Measurements from ENCODE around the gene AOC1.
"Not testable (repeated sequence)": the region's sequence is repeated elsewhere in the genome, so short reads cannot be mapped to it uniquely, and the experiment has no call there.

AOC1 gene

GRCh38 chr7:150852371-150852905 is at the start of gene AOC1:
Gene AOC1, plus strand, starts transcription at chr7:150852517. Its CDS starts 3,954 bp downstream, at chr7:150856471.
- DNase-seq = no peak

GRCh38 chr7:150803161-150803860 is 49.0 kb upstream of the AOC1 start:
- DNase-seq = no peak

DNA sequence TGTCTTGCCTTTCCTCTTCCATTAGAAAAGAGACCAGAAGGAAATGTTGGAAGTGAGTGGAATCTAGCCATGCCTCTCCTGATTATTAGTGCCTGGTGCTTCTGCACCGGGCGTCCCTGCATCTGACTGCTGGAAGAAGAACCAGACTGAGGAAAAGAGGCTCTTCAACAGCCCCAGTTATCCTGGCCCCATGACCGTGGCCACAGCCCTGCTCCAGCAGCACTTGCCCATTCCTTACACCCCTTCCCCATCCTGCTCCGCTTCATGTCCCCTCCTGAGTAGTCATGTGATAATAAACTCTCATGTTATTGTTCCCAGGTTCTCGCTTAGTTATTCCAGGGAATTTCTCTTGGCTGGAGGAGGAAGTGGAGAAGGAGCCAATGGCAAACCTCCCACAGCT is 47.5 kb upstream of the AOC1 start:
- no peak for DNase-seq

GRCh38 chr7:150805864-150806263 is 46.5 kb upstream of the AOC1 start:
- DNase-seq = no peak

GRCh38 chr7:150806454-150806853 is 45.9 kb upstream of the AOC1 start:
- DNase-seq = no peak

- DNase-seq = no peak
Measured at GRCh38 chr7:150806863-150807262, 45.5 kb upstream of the AOC1 start.

- not testable (repeated sequence) for DNase-seq
Measured at GRCh38 chr7:150807616-150808438, 44.5 kb upstream of the AOC1 start.

GRCh38 chr7:150814328-150815001 is 37.9 kb upstream of the AOC1 start:
- no peak for DNase-seq

DNA sequence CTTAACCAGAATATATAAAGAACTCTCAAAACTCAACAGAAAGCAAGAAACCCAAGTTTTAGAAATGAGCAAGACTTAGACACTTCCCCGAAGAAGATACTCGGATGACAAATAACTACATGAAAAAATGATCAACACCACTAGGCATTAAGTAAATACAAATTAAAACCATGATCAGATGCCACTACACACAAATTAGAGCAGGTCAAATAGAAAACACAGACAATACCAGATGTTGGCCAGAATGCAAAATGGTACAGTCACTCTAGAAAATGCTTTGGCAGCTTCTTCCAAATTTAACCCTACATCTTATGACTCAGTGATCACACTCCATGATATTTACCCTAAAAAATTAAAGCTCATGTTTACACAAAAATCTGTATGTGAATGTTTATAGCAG is 33.3 kb upstream of the AOC1 start:
- no peak for DNase-seq

DNA sequence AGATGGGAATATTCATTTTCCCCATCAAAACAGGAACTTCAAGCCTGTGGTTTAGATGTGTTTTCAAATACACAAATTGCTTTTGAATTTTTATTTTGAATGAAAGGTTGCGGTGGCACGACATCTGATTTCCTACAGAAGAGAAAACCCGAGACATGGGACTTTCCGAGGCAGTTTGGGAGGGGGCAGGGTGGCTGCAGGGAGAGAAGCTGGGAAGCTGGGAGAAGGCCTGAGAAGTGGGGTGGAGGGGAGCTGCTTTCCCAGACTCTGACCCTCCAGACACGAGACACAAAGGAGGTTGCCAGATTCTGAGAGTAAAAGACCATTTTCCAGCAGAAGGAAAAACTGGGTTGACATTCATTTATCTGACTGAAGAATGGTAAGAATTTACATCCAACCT is 32.2 kb upstream of the AOC1 start:
- DNase-seq = no peak

- DNase-seq = no peak
Measured at GRCh38 chr7:150820578-150821198, 31.6 kb upstream of the AOC1 start.

- DNase-seq = no peak
Measured at GRCh38 chr7:150823043-150823442, 29.3 kb upstream of the AOC1 start.

DNA sequence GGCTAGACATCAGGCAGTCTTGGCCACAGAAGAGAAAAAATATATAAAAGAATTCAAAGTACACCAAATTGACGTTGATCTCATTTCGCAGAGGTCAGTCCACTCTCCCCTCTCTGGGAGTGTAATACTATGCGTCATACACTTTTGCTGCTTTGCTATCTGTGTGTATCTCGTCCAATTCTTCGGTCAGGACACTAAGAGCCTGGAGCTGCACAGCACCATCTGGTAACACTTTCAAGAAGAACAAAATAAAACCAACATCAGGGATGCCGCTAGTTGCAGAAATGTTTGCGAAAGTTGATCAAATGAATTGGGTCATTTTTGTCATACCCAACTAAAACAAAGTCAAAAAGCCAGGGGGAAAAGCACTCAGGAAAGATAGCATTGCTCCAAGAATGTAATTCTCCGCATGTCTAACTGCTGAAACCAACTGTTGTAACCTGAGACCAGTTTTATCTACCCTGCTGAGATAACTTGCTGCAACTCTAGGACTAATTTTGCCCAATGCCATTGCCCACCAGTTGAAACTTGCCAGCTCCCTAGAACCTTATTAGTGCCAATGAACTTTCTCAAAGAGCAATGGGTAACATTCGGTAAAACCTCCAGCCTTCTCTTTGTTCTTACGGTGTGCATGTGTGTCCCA is 28.7 kb upstream of the AOC1 start:
- no peak for DNase-seq

- no peak for DNase-seq
Measured at GRCh38 chr7:150824379-150825177, 27.7 kb upstream of the AOC1 start.

- DNase-seq = no peak
Measured at GRCh38 chr7:150826061-150826849, 26.1 kb upstream of the AOC1 start.

DNA sequence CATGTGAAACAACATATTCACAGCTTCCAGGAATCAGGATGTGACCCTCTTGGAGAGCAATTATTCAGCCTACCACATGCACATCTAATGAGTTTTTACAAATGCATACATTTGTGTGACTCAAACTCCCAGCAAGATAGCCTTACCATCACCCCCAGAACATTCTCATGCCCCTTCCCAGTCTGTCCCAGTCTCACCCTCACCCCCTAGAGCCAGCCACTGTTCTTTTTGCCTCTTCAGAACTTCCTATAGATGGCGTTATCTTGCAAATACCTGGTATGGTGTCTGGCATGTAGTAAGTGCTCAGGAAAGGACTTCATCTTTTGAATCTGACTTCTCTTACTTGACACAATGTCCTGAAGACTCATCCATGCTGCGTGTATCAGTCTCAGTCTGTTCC is 23.9 kb upstream of the AOC1 start:
- DNase-seq = no peak

DNA sequence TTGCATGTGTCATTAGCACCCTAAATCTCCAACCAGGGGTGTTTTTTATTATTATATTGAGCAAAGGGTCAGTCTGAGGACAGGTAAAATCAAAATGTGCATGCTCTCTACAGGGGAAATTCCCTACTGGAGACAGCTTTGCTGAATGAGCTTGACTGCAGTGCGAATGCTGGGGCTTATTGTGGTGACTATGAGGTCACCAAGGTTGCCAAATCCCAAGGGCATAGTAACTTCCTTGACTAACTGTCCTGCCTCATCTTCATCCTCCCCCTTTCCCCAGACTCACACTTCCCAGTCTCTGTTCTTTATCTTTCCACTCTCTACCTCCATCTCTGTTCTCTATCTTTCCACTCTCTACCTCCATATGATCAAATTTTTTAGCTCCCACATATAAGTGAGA is 22.9 kb upstream of the AOC1 start:
- DNase-seq = no peak

DNA sequence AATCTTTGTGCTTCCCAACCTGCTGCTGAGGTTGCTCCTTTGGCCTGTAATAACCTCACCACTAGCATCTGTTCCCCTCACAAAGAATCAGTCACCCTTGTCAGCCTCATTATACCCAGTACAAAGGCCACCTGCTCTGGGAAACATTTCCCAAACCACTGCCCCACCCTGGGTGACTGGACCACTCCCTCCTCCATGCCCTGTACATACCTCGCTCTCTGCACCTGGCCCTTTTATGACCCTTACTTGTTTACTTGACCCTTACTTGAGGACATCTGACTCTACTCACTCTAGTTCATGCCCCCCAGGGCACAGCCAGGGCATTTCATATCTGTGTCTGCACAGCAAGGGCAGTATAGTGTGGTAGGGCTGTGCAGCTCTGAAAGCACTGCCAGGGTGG is 21.4 kb upstream of the AOC1 start:
- no peak for DNase-seq

DNA sequence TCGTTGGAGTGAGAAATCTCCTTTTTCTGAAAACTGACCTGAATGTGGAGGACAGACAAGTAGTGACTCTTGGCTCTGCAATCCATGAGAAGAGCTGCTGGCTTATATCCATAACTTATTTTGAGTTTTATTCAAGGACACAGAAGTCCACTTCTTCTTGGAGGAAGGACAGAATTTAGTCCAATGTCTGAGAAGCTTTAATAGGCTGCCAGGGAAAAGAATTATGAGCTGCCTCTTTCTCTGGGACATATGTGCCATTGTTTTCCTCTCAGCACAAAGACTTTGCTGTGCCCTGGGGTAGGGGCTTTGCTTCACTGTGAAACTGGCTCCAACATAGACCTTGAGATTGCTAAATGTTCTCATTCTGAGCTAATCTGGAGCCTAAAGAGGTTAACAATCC is 20.5 kb upstream of the AOC1 start:
- no peak for DNase-seq

GRCh38 chr7:150835019-150835418 is 17.3 kb upstream of the AOC1 start:
- DNase-seq = no peak
